HG03378 (cell line): ENCODE data around the gene ZNF579.

ENCODE experiments used
- ATAC-seq: cut with Tn5 transposase; IDR thresholded peaks from one replicate; pipeline ENCODE4 v1.9.1; 2021; ENCODE audit warnings: mild to moderate bottlenecking, moderate library complexity; ENCODE audit not compliant: unreplicated experiment

The ZNF579 gene

DNA sequence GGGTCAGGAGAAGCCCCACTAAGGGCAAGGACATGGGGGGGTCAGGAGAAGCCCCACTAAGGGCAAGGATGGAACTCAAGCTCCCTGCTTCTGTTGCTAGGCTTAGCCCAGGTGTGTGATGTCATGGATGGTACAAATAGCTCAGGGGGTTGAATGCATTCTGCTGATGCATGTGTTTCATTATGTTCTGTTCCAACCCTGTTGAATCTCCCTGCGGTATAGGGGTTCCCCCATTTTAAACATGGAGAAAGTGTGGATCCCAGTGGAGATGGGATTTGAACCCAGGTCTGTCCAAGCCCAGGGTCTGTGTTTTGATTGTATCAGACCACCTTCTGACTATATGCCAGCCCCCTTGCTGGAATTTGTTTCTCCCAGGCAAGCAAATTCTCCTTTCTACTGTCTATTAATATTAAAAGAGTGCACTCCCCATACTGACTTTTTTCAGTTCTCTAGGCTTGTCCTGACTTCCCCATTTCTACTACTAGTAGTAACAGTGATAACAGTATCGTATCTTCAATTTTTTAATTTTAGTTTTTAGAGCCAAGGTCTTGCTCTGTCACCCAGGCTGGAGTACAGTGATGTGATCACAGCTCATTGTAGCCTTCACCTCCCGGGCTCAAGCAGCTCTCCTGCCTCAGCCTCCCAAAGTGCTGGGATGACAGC is 31.5 kb upstream of the ZNF579 start:
- no peak for ATAC-seq

DNA sequence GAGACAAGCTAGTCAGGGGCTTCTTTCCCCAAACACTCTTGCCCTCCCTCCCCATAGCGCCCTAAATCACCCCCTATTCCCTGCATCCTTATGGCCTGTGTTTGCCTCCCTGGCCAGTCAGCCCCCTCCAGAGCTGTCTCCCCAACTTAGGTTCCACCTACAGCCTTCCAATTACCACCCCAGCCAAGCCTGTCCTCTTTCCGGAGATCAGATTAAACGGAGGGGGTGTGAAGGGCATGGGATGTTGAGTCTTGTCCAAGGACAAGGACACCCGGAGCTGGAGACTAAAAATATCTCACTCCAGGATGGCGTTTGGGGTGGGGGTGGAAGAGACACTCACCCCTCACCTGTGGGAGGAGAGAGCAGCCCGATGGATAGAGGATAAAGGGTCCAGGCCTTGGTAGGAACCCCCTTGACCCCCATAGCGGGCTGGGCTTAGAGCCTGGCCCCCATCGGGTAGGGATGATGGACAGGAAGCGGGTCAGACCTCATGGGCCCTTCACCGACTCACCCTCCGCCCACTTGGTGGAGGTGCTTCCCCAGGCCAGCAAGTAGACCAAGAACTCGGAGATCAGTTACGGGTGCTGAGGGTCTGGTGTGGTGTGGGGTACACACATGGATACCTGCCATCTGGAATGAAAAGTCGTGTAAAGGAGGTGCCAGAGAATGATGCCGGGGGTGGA is 30.8 kb upstream of the ZNF579 start:
- ATAC-seq = no peak

DNA sequence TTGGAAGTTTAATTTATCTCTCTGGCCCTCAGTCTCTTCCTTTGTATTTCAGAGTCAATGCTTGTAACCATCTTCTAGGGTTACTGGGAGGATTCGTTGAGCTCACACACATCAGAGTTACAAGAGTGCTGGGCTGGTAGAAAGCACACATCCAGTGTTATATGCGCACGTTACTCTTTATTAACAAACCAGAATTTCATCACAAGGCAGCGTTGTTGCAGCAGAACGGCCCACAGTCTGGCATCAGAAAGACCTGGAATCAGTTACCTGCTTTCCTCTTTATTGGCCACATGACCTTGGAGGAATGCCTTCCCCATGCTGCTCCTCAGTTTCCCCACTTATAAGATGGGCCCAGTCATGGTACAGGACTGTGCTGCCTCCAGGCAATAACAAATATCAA is 28.7 kb upstream of the ZNF579 start:
- no peak for ATAC-seq

DNA sequence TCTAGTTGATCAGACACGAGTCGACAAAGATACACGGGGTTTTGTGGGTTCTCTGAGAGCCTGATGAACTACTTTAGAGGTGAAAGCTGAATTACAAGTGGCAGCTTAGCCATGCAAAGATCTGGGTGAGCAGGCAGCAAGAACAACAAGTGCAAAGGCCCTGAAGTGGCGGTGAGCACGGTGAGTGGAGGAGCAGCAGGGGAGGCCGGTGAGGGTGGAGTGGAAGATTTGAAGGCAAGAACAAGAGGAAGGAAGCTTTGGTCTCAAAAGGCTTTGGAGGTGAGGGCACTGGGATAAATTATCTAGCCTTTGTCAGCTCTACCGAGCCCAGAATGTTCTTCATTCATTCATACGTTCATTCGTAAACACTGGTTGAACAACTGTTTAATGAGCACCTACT is 26.2 kb upstream of the ZNF579 start:
- ATAC-seq = no peak

DNA sequence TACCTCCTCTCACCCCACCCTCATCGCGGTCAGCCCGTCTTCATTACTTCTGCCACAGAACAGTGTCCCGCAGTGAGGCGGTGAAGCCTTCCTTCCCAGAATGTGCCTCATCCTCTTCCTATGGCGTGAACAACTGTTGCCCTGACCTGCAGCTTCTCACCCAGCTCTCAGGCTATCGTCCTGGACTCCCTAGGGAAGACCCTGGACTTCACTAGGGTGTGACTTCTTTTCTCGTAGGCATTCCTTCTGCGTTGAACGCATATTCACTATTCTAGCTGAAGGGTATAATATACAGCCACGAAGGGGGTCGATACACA is 25.8 kb upstream of the ZNF579 start:
- ATAC-seq = no peak

DNA sequence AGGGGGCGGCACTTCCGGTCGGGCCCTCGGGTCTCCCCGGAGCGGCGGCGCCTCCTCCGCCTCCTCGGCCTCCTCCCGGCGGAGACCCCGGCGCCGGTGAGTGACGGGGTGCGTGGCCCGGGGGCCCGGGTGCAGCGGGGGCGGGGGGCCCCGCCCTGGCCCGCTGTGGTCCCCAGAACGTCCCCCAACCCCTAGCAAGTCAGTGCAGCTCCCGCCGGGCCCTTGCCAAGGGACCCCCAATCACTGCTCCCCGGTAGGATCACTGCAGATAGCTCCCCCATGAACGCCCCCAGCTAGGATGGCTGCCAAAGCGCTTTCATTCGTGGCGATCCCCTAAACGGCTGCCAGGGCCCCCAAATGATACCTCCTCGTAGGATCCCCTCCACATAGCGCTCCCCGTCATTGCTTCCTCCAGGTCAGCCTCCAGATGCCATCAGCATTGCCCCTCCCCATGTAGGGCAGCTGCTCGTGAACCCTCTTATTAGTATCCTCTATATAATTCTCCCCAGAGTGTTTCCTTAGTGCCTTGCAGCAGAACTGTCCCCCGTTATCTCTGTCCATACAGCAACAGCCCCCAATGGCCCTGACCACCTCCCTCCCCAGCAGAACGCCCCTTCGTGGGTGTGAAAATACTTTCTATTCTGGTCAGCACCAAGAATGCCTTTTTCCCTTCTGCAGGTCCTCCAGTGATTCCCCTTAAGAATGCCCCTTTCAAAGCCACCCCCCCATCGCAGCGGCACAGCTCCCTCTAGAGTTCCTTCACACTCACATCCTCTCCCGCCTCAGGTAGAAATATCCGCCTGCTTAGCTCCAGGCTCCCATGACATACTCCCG is 25.2 kb upstream of the ZNF579 start, which contains the start of gene ZNF865:
TSS of gene ZNF865 (plus strand) at position 11 of the 834 bp plus-strand sequence. CDS start 7,972 bp downstream, outside the sequence.
- no peak for ATAC-seq

DNA sequence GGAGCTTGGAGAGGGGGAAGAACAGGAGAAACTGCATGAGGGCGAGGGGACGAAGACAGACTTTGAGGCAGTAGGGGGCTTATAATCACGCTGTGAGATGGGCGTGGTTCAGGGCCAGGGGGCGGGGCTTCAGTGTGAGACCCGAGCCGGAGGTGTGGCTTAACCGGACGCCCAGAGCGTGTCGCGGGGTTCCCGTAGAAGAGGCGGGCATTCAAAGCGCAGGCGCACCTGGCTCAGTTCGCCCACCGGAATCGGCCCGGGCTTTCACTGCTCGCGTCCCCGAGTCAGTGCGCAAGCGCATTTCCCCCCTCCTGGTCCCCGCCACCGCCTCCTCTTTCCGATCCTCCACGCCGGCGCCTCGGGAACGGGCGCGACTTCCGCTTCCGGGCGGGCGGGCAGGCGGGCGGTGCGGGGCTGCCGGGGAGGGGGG is 24.6 kb upstream of the ZNF579 start:
- ATAC-seq = peak; percentile 43

DNA sequence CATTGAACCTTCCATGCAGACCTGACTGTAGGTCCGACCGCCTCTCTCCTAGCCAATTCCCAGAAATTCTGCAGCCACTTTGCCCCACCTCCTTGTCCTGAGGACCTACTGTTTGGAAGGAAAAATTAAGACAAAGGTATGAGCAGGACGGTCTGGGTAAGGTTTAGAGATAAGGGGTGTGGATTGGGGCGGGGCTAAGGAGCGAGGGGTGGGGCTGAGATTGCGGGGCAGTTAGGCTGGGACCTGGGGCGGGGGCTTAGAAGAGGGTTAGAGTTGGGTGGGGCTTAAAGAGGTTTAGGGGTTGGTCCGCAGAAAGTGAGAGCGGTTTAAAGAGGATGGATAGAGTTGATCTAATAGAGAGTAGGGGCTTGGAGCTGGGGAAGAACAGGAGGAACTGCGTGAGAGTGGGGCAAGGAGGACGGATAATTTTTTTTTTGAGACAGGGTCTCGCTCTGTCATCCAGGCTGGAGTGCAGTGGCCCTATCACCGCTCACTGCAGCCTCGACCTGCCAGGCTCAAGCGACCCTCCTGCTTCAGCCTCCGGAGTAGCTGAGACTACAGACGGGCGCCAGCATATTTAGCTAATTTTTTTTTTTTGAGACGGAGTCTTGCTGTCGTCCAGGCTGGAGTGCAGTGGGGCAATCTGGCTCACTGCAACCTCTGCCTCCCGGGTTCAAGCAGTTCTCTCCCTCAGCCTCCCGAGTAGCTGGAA is 23.1 kb upstream of the ZNF579 start:
- no peak for ATAC-seq

DNA sequence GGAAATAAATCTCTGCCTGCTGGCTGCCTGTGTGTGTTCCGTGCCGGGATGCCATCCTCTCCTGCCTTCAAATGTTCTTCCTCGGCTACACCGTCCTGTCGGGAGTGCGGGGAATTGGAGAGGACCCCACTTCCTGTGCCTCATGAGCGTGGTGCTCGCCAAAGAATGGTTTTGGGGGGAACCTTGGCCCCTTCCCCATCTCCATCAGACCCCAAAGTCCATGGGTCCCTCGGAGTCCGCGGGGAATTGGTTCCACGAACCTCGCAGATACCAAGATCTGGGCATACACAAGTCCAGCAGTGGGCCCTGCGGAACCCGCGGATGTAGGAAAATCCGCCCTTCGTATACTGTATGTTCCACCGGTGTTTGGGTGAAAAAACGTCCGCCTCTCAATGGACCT is 22.5 kb upstream of the ZNF579 start:
- no peak for ATAC-seq

DNA sequence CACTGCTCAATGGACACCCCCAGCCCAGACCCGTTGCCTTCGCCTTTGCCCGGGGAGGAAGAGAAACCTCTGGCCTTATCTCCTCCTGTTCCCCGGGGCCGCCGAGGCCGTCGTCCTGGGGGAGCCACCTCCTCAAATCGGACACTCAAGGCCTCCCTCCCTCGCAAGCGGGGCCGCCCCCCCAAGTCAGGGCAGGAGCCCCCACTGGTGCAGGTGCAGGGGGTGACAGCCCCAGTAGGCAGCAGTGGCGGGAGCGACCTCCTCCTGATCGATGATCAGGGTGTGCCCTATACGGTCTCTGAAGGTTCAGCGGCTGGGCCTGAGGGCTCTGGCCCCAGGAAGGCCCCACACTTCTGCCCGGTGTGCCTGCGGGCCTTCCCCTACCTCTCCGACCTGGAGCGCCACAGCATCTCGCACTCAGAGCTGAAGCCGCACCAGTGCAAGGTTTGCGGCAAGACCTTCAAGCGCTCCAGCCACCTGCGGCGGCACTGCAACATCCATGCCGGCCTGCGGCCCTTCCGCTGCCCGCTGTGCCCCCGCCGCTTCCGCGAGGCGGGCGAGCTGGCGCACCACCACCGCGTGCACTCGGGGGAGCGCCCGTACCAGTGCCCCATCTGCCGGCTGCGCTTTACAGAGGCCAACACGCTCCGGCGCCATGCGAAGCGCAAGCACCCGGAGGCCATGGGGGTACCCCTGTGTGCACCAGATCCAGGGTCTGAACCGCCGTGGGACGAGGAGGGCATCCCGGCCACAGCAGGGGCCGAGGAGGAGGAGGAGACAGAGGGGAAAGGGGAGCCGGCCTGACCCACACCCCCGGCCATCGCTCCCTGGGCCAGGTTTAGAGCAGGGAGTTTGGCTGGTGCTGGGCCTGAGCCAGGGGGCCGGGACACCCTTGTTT is 21.7 kb upstream of the ZNF579 start:
- no peak for ATAC-seq

DNA sequence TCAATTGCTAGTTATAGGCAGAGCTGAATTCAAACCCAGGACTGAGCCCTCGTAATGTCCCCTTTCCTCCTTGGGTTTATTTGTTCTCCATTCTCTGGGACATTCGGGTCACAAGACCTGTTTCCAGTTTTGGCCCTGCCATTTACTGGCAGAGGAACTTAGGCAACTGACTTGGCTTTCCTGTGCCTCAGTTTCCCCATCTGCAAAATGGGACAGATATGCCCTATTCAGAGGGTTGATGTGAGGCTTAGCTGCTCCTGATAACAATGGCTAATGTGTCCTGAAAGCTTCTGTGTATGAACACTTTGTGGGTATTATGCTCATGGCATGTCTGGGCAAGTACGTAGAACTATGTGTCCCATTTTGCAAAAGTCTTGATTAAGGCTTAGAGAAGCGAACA is 20.4 kb upstream of the ZNF579 start:
- ATAC-seq = no peak

DNA sequence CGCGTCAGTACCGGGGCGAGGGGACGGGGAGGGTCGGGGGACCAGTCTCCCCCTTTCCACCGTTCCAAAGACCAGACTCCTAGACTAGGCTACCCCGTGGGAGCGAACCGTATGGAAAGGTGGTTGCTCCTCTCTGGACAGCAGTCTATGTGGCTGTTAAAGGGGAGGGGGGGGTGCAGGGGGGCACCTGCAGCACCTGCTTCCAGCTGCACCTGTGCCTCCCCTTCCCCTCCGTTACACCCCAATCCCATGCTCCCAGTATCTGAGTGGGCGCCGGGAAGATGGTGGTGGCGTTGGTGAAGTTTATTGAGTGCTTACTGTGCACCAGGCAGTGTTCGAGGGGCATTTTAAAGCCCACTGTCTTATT is 20.0 kb upstream of the ZNF579 start:
- no peak for ATAC-seq

DNA sequence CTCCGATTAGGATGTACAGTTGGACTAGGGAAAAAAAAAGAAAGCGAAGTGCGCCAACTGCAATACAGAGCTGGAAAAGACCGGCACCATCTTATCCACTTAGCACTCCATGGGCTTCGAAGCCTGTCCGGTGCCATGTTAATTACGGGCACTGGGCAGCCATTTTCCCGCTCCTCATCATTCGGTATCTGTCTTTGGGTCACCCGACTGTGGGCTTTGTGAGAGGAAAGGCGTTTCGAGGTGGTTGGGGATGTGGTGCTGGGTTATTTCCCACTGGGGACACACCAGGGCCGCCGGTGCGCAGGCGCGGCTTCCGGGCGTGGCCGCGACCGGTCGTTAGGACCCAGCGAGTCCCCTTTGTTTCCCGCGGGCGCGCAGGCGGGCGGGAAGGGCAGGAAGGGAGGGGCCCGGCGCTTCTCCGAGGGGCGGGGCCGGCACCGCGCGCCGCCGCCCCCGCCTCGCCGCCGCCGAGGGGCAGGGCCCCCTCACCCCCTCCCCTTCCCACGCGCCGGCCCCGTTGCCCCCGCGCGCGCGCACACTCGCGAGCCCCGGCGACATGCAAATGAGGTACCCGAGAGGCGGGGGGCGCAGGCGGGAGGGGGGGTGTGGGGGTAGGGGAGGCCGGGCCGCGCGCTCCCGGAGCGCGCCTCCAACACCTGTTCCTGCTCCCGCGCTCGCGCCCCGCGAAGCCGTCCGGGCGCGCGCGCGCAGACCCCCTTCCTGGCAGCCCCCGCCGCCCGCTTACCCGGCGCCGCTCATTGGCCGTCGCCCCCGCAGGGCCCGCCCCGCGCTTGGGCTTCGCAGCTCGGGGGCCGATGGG is 19.4 kb upstream of the ZNF579 start, which contains the start of gene ZNF524:
TSS of gene ZNF524 (plus strand) at position 447 of the 820 bp plus-strand sequence. CDS start 1,825 bp downstream, outside the sequence.
- peak; percentile 42 for ATAC-seq

DNA sequence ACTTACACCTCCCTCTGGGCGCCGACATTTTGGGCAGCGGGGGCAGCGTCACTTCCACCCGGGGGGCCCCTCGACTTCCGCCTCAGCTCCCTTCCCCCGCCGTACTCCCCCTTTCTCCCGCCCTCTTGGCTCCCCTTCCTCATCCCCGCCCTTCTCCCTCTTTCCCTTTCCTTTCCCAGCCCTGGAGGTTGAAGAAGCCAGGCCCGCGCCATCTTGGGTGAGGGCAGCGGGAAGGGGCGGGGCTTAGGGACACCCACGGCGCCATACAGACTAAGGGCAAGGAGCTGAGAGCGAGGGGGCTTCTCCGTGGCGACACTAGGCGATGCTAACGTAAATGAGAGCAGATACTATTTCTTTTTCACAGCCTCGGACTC is 18.8 kb upstream of the ZNF579 start, which contains the start of gene FIZ1:
TSS of gene FIZ1 (minus strand) at position 50 of the 374 bp plus-strand sequence. CDS start 1,652 bp downstream, outside the sequence.
- peak; percentile 39 for ATAC-seq

DNA sequence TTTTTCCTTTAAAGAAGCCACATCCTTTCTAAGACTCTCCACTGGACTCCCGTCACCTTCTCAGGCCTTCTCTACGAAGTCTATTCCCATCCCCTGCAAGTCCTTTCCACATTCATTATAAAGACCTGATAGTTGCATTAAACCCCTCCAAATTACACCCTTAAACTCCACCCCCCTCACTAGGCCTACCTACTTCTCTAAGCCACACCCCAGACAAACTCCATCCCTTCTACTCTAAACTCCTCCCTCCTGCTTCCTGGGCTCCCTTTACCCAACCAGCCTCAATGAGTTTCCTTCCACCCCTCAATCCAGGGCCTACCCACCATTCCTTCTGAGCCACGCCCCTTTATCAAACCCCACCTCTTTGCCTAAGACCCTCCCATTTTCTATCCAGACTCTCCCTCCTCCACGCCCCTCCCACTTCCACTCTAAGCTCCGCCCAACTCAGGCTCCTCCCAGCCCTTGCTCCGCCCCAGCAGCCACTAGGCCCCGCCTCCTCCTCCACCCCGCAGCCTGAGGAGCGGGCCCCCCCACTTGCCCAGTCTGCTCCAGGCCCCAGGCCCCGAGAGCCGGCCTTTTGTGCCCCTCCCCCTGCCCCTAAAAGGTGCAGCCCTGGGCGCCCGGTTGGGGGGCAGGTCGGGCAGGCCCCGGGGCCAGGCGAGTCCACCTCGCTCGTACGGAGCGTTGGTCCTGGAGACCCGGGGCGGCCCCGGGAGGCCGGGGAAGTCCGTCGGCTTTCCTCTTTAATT is 18.2 kb upstream of the ZNF579 start:
- peak; percentile 43 for ATAC-seq

DNA sequence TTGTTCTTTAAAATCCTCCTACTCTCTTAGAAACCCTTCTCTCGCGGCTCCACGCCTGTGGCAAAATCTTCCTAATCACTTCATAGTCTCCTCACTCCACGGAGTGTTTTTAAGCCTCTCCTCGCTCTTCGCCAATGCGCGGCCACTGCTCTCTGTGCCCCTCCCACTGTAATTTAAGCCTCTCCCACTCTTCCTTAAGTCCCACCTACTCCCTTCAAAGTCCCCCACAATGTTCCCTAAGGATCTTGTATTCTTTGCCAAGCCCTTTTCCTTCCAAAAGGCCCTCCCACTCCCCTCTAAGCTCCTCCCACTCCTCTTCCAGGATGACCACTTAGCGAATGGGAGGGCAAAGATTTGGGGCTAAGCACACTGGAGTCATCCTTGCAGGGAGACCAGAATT is 17.4 kb upstream of the ZNF579 start:
- no peak for ATAC-seq

DNA sequence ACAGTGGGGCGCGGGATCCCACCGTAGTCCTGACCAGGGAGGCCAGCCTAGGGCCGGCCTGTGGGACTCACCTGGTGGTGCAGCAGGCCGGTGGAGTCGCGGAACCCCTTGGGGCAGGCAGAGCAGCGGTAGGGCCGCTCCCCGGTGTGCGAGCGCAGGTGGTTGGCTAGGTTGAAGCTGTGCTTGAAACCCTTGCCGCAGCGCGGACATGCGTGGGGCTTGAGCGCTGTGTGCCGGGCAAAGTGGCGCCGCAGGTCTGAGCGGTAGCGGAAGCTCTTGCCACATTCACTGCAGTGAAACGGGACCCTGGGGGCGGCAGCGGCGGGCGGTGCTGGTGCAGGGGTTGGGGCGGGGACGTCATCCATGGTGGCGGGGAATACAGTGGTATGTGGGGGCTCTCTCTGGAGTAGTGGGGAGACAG is 16.9 kb upstream of the ZNF579 start:
- no peak for ATAC-seq

DNA sequence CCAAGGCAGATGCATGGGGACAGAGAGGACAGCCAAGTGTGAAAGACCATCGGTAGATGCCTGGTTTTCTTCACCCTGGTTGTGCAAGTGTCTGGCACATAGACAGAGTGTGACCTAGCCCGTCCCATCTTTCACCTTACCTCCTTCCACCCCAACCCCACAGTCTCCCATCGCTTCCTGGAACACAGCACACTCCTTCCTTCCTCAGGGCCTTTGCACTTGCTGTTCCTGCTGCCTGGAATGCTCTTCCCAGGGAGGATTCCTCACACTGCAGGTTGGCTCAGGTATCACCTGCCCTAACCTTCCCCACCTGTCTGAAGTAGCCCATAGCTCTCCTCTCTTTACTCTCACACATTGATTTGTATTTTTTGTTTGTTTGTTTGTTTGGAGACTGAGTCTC is 15.7 kb upstream of the ZNF579 start:
- no peak for ATAC-seq
